Panc1 (cell line): ENCODE data around the gene MKLN1. TPM values are rescaled to one million over a fixed set of nuclear protein-coding genes. Genes with fewer than 3 reads are reported as not detected.
A peak's percentile ranks its signal among the peaks of the same experiment; 100 is the strongest.

ENCODE experiments used
- ATAC-seq: fragments of 200-7000 bp; cut with Tn5 transposase; 2 replicates; pipeline ENCODE4 v1.9.1; 2020; ENCODE audit warnings: mild to moderate bottlenecking, moderate library complexity
- BruUV-seq: library from RNA; stranded (reverse); fragments of 400-500 nt; replicated peaks from 2 replicates; lab custom pipeline; 2021; lab: Mats Ljungman, UMichigan
- CTCF ChIA-PET: fragments of 300-600 bp; sonication (Branson Sonifier 250); formaldehyde crosslinking; loops from one replicate; lab custom pipeline; 2022; ENCODE audit warnings: antibody characterized with exemption; lab: Charles Lee
- POLR2A ChIA-PET: fragments of 300-600 bp; sonication (Branson Sonifier 250); formaldehyde crosslinking; loops from one replicate; lab custom pipeline; 2022; ENCODE audit warnings: antibody characterized with exemption; lab: Charles Lee
- DNase-seq: peaks from one replicate; pipeline ENCODE4 v3.0.0-alpha.2; 2010; ENCODE audit warnings: low read depth, low spot score
- H3K27ac ChIP-seq: 2 replicates; pipeline ENCODE4 v1.5.1; 2011; ENCODE audit warnings: mild to moderate bottlenecking, low read length, inconsistent platforms
- H3K27me3 ChIP-seq: fragments of 200-500 bp; sonication (Bioruptor generic); 2 replicates; pipeline ENCODE4 v1.6.0; 2014; ENCODE audit warnings: low read length, inconsistent platforms; ENCODE audit not compliant: control insufficient read depth, insufficient read depth
- H3K36me3 ChIP-seq: fragments of 200-500 bp; sonication (Bioruptor generic); 2 replicates; pipeline ENCODE4 v1.5.1; 2014; ENCODE audit warnings: inconsistent platforms, mild to moderate bottlenecking, low read length, moderate library complexity; ENCODE audit not compliant: control insufficient read depth, insufficient read depth
- H3K4me1 ChIP-seq: 2 replicates; pipeline ENCODE4 v1.5.1; 2011; ENCODE audit warnings: inconsistent platforms, mild to moderate bottlenecking, low read length, moderate library complexity; ENCODE audit not compliant: control insufficient read depth, insufficient read depth
- H3K4me3 ChIP-seq, 2 experiments: 2 replicates each; pipeline ENCODE4 v1.5.1; 2011 to 2012; ENCODE audit warnings: low read depth in 2 of 2, low read length in 2 of 2, mild to moderate bottlenecking in 2 of 2, inconsistent platforms in 1 of 2, moderate library complexity in 1 of 2
- H3K9me3 ChIP-seq: fragments of 200-500 bp; sonication (Bioruptor generic); 2 replicates; pipeline ENCODE4 v1.5.1; 2014; ENCODE audit warnings: low read depth, mild to moderate bottlenecking, inconsistent platforms, low read length, moderate library complexity; ENCODE audit not compliant: control insufficient read depth, insufficient read depth
- SIN3A ChIP-seq: IDR thresholded peaks from 2 replicates; pipeline ENCODE4 v1.6.1; 2012; ENCODE audit warnings: low read depth, mild to moderate bottlenecking, low read length, moderate library complexity, borderline replicate concordance; ENCODE audit not compliant: insufficient read depth
- TCF7L2 ChIP-seq: IDR thresholded peaks from 2 replicates; pipeline ENCODE4 v1.6.1; 2011; ENCODE audit warnings: mild to moderate bottlenecking, low read depth, low read length, inconsistent platforms
- in situ Hi-C: cut with HindIII; loops from 2 replicates; pipeline ENCODE4 v1.10.0; 2016; ENCODE audit warnings: low sequenced_read_pairs, low pct_unique_long_range_greater_than_20kb
- intact Hi-C: fragments of 100-400 bp; cut with micrococcal nuclease; formaldehyde crosslinking; loops from one replicate; pipeline ENCODE4 v1.10.0; 2022; ENCODE audit not compliant: unreplicated experiment
- total RNA-seq: library from RNA; stranded (reverse); gene quantifications from one replicate; pipeline ENCODE4 v1.2.1, GENCODE V29; 2021; ENCODE audit not compliant: unreplicated experiment
- TF ChIP-seq, protein P1 (sequence below): fragments of 450-650 bp; IDR thresholded peaks from 2 replicates; pipeline ENCODE4 v1.5.1; 2017; ENCODE audit warnings: mild to moderate bottlenecking
- TF ChIP-seq, protein P2 (sequence below), 2 experiments: IDR thresholded peaks; 2 replicates each; pipeline ENCODE4 v1.6.1; 2011 to 2012; ENCODE audit warnings: low read depth in 2 of 2, control low read depth in 1 of 2, low read length in 1 of 2, mild to moderate bottlenecking in 1 of 2, moderate library complexity in 1 of 2; ENCODE audit not compliant: insufficient read depth in 1 of 2

The MKLN1 gene
- total RNA-seq, 1 experiment from 2014 or later, result 46.4 TPM

DNA sequence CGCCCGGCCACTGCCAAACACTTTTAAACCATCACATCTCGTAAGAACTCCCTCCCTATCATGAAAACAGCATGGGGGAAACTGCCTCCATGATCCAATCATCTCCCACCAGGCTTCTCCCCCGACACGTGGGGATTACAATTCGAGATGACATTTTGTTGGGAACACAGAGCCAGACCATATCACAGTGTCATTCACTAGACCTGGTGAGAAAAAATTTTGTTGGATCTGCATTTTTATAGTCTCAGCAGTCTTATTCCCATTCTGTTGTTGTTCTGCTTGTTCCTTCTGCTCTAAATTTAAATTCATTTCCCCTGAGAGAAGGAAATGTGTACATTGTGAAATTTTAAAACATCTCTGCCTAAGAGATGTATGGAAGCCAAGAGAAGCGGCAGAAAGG lies 4.8 kb upstream of the MKLN1 start:
- in situ Hi-C loops, result no loop called here
- H3K27ac ChIP-seq, result no peak overlapping the region
- no peaks in the 10 kb centered on the region for H3K9me3 ChIP-seq
- intact Hi-C loops, result no loop called here
- ATAC-seq, result no peak
- CTCF ChIA-PET, result no interaction called here
- no peaks in the 10 kb centered on the region for H3K27me3 ChIP-seq
- TF ChIP-seq, protein P1, sequence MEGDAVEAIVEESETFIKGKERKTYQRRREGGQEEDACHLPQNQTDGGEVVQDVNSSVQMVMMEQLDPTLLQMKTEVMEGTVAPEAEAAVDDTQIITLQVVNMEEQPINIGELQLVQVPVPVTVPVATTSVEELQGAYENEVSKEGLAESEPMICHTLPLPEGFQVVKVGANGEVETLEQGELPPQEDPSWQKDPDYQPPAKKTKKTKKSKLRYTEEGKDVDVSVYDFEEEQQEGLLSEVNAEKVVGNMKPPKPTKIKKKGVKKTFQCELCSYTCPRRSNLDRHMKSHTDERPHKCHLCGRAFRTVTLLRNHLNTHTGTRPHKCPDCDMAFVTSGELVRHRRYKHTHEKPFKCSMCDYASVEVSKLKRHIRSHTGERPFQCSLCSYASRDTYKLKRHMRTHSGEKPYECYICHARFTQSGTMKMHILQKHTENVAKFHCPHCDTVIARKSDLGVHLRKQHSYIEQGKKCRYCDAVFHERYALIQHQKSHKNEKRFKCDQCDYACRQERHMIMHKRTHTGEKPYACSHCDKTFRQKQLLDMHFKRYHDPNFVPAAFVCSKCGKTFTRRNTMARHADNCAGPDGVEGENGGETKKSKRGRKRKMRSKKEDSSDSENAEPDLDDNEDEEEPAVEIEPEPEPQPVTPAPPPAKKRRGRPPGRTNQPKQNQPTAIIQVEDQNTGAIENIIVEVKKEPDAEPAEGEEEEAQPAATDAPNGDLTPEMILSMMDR, result no peak
- TF ChIP-seq TCF7L2, result no peak
- TF ChIP-seq, protein P2, sequence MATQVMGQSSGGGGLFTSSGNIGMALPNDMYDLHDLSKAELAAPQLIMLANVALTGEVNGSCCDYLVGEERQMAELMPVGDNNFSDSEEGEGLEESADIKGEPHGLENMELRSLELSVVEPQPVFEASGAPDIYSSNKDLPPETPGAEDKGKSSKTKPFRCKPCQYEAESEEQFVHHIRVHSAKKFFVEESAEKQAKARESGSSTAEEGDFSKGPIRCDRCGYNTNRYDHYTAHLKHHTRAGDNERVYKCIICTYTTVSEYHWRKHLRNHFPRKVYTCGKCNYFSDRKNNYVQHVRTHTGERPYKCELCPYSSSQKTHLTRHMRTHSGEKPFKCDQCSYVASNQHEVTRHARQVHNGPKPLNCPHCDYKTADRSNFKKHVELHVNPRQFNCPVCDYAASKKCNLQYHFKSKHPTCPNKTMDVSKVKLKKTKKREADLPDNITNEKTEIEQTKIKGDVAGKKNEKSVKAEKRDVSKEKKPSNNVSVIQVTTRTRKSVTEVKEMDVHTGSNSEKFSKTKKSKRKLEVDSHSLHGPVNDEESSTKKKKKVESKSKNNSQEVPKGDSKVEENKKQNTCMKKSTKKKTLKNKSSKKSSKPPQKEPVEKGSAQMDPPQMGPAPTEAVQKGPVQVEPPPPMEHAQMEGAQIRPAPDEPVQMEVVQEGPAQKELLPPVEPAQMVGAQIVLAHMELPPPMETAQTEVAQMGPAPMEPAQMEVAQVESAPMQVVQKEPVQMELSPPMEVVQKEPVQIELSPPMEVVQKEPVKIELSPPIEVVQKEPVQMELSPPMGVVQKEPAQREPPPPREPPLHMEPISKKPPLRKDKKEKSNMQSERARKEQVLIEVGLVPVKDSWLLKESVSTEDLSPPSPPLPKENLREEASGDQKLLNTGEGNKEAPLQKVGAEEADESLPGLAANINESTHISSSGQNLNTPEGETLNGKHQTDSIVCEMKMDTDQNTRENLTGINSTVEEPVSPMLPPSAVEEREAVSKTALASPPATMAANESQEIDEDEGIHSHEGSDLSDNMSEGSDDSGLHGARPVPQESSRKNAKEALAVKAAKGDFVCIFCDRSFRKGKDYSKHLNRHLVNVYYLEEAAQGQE (IDR thresholded peaks at IDR 0.05; ENCODE audit: insufficient read depth in 1 of 2, low read depth in 2 of 2, low read length in 1 of 2), result no peak
- no peak for TF ChIP-seq SIN3A
- H3K36me3 ChIP-seq, result no peaks in the 10 kb centered on the region; the same call in 1 of the 2 replicates
- DNase-seq, result no peak
- no TSS peak for BruUV-seq
- POLR2A ChIA-PET, result no interaction called here
- no peak overlapping the region for H3K4me3 ChIP-seq
- peaks cover 30% of the 10 kb centered on the region for H3K4me1 ChIP-seq

DNA sequence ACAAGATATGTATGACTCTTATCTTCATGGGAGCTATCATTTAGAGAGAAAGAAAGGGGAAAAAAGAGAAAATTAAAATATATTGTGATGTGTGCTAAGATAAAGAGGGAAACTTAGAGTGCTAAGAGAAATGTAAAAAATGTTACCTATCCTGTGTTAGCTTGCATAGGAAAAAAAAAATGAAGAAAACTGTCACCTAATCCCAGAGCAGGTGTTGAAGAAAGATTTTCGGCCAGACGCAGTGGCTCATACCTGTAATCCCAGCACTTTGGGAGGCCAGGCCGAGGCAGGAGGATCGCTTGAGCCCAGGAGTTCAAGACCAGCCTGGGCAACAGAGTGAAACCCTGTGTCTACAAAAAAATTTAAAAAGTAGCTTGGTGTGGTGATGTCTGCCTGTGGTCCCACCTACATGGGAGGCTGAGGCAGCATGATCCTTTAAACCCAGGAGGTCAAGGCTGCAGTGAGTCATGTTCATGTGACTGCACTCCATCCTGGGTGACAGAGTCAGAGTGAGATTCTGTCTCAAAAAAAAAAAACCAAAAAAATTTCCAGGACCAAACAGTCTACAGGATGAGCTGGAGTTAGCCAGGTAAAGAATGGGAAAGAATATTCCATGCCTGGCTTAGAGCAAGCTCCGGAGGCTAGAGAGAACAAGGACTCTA lies 2.4 kb upstream of the MKLN1 start:
- POLR2A ChIA-PET, result interaction anchor here (0.6 to 1.0 kb wide), 4 partner anchors 114 to 1085 kb away, joined by 3 to 6 read pairs (median 4); no protein-coding TSS in a partner anchor
- Histone ChIP-seq H3K36me3 (no peaks in the 10 kb centered on the region; the same call in 1 of the 2 replicates), H3K4me1 (peaks cover 35% of the 10 kb centered on the region), H3K4me3 (no peak overlapping the region), H3K27ac (peak overlapping the region; percentile 98), H3K9me3 (no peaks in the 10 kb centered on the region), H3K27me3 (no peaks in the 10 kb centered on the region)
- CTCF ChIA-PET, result interaction anchor here (0.6 kb wide), 1 partner anchor 59 kb away, joined by 8 read pairs; no protein-coding TSS in a partner anchor
- no TSS peak for BruUV-seq
- DNase-seq (no peak), ATAC-seq (no peak)
- TF ChIP-seq, protein P1, result no peak
- no peak for TF ChIP-seq TCF7L2
- in situ Hi-C loops (no loop called here), intact Hi-C loops (loop anchor here (5.0 kb wide), 1 partner anchor 97 kb away; no protein-coding TSS in a partner anchor)
